Measurements from ENCODE around the gene CDK4. TPM values are rescaled to one million over a fixed set of nuclear protein-coding genes. Genes with fewer than 3 reads are reported as not detected.
A peak's percentile ranks its signal among the peaks of the same experiment; 100 is the strongest.

CDK4 gene
- total and polyA plus RNA-seq, 2 of the 13 experiments (the other 11 are each of a cell fraction or from before 2014, with no cell fraction given) = 191 to 209 TPM

GRCh38 chr12:57782608-57783465 lies 30.7 kb upstream of the CDK4 start, which contains the start of gene TSFM (continued):
- TF ChIP-seq ZNF816 (CRISPR knock-in tag; IDR thresholded peaks at IDR 0.05; ENCODE audit: borderline replicate concordance) (no peak), MXD4 (CRISPR knock-in tag; IDR thresholded peaks at IDR 0.05) (peak; percentile 93), NCOR1 (IDR thresholded peaks at IDR 0.05; ENCODE audit: borderline replicate concordance, low read length) (no peak), SALL1 (CRISPR knock-in tag; IDR thresholded peaks at IDR 0.05) (peak; percentile 88), DPF2 (CRISPR knock-in tag; IDR thresholded peaks at IDR 0.05; ENCODE audit: borderline replicate concordance, low read depth) (no peak), ZNF10 (CRISPR knock-in tag; IDR thresholded peaks at IDR 0.05; ENCODE audit: borderline replicate concordance, low read depth) (no peak), ZNF850 (CRISPR knock-in tag; conservative IDR thresholded peaks at IDR 0.05) (no peak), MED8 (CRISPR knock-in tag; IDR thresholded peaks at IDR 0.05; ENCODE audit: insufficient replicate concordance) (no peak), EEA1 (CRISPR knock-in tag; IDR thresholded peaks at IDR 0.05; ENCODE audit: borderline replicate concordance) (peak; percentile 78; the same call in 1 of the 2 replicates), ZNF253 (CRISPR knock-in tag; IDR thresholded peaks at IDR 0.05; ENCODE audit: borderline replicate concordance) (0 out of 2 replicates have a peak, but pooled peaks have one; percentile 21), ZNF746 (CRISPR knock-in tag; IDR thresholded peaks at IDR 0.05) (no peak), STAG1 (CRISPR knock-in tag; IDR thresholded peaks at IDR 0.05) (peak; percentile 56), IRF2 (CRISPR knock-in tag; IDR thresholded peaks at IDR 0.05) (peak; percentile 94), CBFB (CRISPR knock-in tag; IDR thresholded peaks at IDR 0.05) (peak; percentile 85), HNF4A (CRISPR knock-in tag; IDR thresholded peaks at IDR 0.05) (peak; percentile 14; the same call in 1 of the 2 replicates), ZNF136 (CRISPR knock-in tag; IDR thresholded peaks at IDR 0.05; ENCODE audit: low read depth) (no peak), HES4 (CRISPR knock-in tag; IDR thresholded peaks at IDR 0.05; ENCODE audit: borderline replicate concordance) (no peak; the same call in 1 of the 2 replicates), CEBPB (IDR thresholded peaks at IDR 0.05; ENCODE audit: borderline replicate concordance, low read depth, low read length) (peak; percentile 93), NFE2L1 (CRISPR knock-in tag; IDR thresholded peaks at IDR 0.05; ENCODE audit: borderline replicate concordance) (no peak), ZNF260 (CRISPR knock-in tag; IDR thresholded peaks at IDR 0.05; ENCODE audit: borderline replicate concordance, low read depth) (no peak), NAIF1 (CRISPR knock-in tag; IDR thresholded peaks at IDR 0.05; ENCODE audit: borderline replicate concordance) (peak; percentile 81), ZNF335 (CRISPR knock-in tag; IDR thresholded peaks at IDR 0.05) (peak; percentile 68; the same call in 1 of the 2 replicates), ATF7 (IDR thresholded peaks at IDR 0.05) (no peak), ATF7 (CRISPR knock-in tag; IDR thresholded peaks at IDR 0.05) (no peak), RBAK (CRISPR knock-in tag; IDR thresholded peaks at IDR 0.05) (peak; percentile 54; the same call in 1 of the 2 replicates), ZNF121 (CRISPR knock-in tag; IDR thresholded peaks at IDR 0.05) (0 out of 2 replicates have a peak, but pooled peaks have one; percentile 57), NR2C2 (CRISPR knock-in tag; IDR thresholded peaks at IDR 0.05; ENCODE audit: borderline replicate concordance) (peak; percentile 64), PHF5A (CRISPR knock-in tag; IDR thresholded peaks at IDR 0.05; ENCODE audit: low read depth, unreplicated experiment) (no peak), ZMAT3 (CRISPR knock-in tag; conservative IDR thresholded peaks at IDR 0.05) (peak; percentile 51; the same call in 1 of the 2 replicates)
- TF ChIP-seq, protein P1, sequence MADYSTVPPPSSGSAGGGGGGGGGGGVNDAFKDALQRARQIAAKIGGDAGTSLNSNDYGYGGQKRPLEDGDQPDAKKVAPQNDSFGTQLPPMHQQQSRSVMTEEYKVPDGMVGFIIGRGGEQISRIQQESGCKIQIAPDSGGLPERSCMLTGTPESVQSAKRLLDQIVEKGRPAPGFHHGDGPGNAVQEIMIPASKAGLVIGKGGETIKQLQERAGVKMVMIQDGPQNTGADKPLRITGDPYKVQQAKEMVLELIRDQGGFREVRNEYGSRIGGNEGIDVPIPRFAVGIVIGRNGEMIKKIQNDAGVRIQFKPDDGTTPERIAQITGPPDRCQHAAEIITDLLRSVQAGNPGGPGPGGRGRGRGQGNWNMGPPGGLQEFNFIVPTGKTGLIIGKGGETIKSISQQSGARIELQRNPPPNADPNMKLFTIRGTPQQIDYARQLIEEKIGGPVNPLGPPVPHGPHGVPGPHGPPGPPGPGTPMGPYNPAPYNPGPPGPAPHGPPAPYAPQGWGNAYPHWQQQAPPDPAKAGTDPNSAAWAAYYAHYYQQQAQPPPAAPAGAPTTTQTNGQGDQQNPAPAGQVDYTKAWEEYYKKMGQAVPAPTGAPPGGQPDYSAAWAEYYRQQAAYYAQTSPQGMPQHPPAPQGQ (CRISPR knock-in tag; IDR thresholded peaks at IDR 0.05; ENCODE audit: borderline replicate concordance) = no peak
